Stimulated activated CD4-positive, alpha-beta T cell treated with anti-CD3 and anti-CD28 coated beads, Interleukin-15, amount 100 ng/mL, for 1 hour (primary cell): ENCODE results near the gene ATOH8.

Experiments used
- DNase-seq, 2 donors: peaks; one replicate each; pipeline ENCODE4 v3.0.0-alpha.2; 2020; ENCODE audit warnings: low read depth in 1 of 2, low spot score in 1 of 2

The ATOH8 gene

DNA sequence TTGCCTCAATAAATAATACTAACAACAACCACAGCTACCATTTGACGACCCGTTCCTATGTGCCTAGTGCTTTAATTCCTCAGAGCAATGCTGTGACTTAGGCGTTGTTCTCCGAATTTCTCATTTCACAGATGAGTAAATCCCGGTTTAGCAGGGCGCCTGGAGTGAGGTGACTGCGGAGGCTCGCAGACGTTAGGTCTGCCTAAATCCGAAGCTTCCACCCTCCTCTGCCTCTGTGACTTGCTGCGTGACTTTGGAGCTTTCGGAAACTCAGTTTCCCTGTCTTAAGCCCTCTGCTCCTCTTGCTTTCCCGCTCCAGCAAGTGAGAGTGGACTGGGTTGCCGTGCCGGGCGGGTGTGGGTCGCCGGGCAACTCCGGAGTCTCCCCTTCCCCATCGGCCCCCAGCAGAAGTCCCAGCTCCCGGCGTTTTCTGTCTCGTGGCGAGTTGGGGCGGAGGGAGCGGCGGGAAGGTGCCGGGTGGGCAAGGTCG lies 711 bp upstream of the ATOH8 start:
- no peak for DNase-seq

DNA sequence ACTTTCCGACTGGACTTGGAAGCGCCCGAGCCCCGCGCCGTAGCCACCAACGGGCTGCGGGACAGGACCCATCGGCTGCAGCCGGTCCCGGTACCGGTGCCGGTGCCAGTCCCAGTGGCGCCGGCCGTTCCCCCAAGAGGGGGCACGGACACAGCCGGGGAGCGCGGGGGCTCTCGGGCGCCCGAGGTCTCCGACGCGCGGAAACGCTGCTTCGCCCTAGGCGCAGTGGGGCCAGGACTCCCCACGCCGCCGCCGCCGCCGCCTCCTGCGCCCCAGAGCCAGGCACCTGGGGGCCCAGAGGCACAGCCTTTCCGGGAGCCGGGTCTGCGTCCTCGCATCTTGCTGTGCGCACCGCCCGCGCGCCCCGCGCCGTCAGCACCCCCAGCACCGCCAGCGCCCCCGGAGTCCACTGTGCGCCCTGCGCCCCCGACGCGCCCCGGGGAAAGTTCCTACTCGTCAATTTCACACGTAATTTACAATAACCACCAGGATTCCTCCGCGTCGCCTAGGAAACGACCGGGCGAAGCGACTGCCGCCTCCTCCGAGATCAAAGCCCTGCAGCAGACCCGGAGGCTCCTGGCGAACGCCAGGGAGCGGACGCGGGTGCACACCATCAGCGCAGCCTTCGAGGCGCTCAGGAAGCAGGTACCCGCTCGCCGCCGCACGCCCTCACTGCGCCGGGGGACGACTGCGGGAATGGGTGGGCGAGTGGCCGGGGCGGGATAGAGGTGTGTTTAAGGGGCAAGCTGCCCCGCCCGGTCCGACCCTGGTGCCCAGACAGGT lies 713 bp downstream of the ATOH8 start:
- no peak for DNase-seq

DNA sequence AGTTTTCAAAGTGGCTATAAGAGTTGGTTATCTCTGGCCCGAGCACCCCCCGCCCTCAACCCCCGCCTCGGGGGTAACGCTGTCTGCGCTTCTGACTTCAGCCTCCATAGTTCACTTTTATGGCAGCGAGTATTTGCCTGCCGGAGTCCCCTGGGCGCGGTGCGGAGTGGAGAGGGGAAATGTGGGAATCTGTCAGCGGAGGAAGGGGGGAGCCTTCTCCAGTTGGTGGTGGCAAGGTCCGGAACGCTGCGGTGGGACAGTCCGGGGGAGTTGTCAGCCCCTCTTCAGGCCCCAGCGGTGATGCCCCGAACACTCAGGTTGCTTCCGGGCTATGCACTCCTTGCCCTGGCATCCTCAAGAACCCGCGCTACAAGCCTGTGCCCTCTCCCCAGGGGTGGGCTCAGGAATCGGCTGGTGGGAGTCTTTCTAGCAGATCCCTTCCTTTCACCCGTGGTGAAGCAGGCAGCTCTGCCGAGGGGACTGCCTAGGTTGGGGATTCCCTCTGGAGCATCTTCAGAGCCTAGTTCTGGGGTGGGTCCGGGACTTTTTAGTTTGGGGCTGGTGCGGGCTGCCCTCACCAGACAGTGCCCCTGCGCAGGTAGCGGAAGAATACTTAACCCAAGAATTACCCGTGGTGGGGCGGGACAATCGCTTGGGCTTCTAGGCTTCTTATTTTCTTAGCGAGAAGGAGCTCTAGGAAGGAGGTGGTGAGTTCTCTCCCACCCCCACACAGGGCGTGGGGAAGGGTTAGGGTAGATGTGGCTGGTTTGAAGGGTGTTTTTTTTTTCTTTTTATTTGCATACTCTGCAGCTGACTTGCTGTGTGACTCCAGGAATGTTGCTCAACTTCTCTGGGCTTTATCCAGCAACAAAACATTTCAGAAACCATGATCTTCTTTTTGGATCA lies 1.6 kb downstream of the ATOH8 start:
- DNase-seq = no peak

DNA sequence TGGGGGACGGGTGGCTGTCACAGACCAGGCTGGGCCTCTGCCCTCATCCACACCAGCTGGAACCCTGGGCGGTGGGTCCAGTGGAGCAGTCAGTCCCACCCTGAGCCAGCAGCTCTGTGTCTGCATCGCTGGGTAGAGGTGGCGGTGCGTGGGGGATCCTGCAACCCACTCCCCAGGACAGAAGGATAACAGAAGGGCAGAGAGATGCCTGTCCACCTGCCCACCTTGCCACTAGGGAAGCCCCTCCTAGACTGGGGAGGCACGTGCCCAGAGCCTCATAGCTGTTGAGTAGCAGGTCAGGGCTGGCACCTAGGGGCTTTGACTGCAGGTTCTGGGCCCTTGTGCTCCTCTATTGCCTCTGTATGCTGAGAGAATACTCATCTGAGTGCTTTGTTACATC lies 2.4 kb downstream of the ATOH8 start:
- DNase-seq = no peak

DNA sequence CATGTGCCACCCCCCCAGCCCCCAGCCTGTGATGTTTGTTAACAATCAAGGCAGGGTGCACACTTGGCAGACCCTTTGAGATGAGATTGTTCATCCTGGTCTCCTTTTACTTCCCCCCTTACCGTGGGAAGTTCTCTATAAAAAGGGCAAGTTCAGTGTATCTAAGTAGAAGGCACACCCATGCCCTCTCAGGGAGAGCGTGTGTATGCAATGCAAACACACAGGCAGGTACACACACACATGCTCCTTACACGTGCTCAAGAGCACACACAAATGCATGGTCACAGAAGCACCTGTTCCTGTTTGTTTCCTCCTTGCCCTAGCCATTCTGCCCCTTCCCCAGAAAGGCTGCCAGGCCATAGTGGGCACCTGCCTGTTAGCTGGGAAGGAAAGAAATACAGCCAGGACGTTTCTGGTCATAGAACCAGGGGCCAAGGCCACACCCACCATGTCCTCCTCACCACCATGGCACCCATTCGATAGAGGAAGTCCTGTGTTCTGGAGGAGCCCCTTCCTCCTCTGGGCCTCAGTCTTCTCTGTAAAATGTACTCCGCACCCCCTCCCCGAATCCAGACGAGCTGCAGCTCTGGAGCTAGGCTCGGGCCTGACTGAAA lies 3.1 kb downstream of the ATOH8 start:
- no peak for DNase-seq

DNA sequence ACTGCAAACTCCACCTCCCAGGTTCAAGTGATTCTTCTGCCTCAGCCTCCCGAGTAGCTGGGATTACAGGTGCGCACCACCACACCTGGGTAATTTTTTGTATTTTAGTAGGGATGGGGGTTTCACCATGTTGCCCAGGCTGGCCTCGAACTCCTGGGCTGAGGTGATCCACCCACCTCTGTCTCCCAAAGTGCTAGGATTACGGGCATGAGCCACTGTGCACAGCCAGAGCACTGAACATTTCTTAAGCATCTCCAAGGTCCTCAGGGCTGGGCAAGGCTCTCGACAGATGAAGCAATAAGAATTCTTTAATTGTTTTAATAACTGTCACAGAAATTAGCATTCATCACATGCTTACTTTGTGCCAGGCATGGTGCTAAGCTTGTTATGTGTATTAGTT lies 4.1 kb downstream of the ATOH8 start:
- no peak for DNase-seq

DNA sequence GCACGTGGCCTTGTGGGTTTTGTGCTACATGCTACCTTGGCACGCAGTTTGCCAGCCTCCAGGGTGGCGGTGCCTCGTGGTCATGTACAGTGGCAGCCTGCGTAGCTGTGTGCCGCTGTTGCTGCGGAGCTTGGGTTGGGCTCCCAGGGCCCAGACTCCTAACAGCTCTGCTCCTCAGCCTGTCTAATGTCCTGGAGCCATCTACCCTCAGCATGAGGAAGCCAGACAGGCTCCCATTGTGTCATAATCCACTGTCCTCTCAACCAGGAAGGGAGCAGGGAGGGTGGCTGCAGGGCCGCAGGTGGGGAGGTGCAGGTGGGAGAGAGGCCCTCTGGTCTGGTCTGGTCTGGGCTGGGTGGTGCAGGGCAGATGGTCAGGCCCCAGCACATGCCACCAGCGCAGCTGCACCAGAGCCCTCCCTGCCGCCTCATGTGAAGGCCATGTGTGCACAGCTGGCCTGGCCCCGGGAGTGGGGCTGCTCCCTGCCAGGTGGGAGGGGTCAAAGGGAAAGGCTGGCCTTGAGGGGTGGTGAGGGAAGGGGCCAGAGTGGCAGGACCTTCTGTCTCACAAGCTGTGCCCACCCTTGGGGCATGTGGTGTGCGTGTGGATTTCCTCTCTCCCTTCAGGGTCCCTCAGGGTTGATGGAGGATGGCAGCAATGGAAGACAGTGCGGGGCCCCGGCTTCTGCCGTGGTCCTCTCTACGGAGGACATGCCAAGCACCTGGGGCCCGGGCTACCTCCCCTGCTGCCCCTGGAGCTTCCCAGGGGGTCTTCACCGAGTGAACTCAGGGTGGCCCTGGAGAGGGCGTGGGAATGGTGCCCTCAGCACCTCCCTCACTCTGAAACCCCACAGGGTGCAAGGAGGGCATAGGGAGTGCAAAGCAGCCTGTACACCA lies 4.8 kb downstream of the ATOH8 start:
- no peak for DNase-seq

DNA sequence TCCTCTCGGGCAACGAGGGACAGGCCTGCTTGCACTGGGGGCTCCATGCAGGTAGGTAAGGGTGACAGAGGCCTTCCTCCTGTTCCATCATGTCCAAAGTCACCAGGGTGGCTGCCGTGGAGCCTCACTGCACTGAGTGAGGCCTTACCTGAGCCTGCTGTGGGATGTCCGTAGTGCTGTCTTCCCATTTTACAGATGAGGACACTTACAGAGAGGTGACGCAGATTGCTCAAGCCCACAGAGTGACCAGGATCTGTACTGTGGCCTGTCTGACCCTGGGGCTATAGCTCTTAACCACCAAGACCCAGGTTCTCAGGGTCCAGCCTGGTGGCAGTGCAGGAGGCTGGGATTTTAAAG lies 5.4 kb downstream of the ATOH8 start:
- no peak for DNase-seq

DNA sequence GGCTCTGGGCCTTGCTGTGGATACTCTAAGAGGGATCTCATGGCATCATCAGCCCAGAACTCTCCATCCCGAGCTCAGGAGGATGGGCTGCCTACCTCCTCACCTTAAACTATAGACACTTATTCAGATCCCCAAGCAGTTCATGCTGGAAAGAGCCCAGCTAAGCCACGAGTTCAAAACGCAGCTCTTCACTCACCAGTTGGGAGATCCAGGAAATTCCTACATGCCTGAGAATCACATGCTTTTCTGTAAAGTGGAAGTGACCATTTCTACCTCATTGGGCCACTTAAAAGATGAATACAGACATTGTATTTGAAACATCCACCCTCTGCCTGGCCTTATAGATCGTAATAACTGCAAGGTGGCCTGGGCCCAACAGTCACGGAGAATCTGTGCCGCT lies 6.6 kb downstream of the ATOH8 start:
- DNase-seq = no peak

DNA sequence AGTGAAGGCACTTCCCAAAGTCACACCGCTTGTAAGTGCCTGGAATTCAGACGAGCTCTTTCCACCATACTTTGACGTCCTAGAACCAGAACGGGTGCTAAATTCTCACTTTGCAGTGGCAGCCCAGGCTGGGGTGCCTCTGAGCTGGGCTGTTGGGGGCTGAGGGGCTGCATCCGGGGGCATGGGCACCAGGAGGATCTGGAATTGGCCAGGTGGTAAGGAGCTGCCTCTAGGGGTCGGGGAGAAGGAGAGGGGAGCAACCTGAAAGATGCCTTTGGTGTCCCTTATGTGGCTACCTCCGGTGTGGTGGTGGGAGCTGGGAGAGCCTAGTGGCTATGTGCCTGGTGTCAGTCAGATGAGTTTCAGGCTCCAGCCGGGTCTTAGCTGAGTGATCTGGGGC lies 7.1 kb downstream of the ATOH8 start:
- no peak for DNase-seq

DNA sequence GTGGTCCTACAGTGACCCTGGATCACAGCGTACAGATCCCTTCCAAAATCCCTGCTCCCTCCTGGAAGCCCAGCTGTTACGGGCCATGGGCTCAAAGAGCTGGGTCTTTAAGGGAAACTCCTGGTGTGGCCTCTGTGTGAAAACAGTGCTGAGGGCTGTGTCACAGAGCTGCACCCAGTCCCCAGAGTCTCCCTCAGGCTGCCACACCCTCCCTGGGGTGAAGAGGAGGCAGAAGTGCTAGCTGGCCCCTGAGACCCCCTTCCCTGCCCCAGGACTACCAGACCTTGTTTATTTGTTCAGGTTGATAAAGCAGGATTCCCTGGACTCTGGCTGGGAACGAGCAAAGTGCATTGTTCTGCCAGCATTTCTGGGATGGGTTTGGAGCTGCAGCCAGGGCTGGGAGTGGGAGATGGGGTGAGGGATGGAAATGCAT lies 7.7 kb downstream of the ATOH8 start:
- no peak for DNase-seq

DNA sequence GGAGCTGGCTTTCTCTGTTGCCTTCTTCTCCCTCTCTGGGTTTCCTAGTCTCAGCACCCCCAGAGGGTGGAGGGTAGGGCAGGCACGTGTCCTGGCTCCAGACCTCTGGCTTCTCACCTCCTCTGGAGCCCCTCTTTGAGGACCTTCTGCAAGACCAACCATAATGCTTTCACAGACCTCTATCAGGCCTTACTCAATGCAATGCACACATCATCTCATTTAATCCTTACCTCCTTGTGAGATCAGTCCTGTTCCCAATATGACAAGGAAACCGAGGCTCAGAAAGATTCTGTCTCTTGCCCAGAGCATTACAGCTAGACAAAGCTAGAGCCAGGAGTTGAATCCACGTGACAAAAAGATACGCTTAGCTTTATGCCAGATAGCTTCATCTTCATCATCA lies 8.2 kb downstream of the ATOH8 start:
- DNase-seq = no peak

DNA sequence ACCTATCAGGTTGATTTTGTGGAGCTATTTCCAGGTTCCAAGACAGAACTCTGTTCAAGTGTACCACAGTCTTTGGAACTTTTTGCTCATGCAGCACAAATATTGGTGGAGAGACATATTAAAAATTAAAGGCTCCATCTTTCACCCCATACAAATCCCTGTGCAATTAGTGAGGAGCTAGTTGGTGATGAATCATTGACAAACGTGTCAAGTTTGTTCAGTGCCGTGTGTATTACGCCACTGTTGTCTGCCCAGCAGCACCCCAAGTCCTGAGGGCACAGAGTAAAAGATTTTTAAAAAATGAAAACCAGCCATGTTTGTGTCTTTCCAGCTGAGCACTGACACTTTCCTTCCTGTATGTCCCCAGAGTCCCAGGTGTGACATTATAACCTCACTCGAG lies 9.3 kb downstream of the ATOH8 start:
- no peak for DNase-seq

DNA sequence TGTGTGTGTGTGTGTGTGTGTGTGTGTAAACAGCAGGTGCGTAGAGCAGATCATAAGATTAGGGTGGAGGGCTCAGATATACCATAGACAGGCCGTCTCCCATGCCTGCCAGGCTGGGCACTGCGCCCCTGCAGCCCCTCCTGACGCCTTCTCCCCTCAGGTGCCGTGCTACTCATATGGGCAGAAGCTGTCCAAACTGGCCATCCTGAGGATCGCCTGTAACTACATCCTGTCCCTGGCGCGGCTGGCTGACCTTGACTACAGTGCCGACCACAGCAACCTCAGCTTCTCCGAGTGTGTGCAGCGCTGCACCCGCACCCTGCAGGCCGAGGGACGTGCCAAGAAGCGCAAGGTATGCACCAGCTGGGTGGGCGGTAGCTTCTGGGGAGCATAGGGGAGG lies 10.0 kb downstream of the ATOH8 start:
- DNase-seq = no peak

DNA sequence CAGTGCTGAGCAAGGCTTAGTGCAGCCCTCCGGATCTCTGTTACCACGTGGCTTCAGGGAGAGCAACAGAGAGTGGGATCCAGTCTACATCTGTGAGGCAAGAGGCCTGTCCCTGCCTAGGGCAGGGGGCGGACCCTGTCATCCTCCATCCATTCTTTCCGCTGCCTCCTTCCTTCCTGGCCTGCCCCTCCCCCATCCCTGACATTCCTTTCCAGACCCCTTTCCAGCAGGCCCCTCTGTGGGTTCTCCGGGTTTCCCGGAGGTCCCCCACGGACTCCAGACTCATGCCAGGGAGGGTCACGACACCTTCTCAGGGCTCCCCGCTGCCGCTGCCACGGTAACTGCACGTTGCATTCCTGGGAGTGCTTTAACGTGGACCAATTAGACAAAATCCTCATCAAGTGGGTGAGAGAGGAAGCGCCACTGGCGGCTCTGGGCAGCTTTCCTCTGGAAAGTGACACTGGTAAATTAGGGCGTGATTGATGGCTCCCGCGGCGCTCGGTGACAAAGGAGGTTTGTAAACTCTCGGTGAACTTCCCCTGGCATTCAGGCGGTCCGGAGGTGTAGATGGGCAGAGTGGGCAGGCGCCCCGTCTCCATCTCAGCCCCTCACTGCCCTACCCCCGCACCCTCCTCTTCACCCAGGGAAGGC lies 11.4 kb downstream of the ATOH8 start:
- no peak for DNase-seq

DNA sequence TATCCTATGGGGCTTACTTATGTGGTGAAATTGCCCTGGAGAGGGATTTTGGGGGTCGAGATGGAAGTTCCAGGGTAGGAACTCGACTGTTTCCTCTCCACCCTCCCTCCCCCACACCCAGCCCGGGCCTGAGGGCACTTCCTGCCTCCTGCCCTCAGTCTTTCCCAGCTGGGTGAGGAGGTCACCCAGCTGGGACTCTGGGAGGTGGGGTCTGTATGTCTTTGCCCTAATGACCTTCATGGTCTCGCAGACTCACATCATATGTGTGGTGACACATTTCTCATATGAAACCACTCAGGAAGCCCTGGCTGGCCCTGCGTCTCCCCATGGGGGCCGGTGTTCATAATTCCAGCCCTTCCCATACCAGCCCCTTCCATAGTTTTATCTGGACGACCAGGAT lies 12.4 kb downstream of the ATOH8 start:
- DNase-seq = no peak

DNA sequence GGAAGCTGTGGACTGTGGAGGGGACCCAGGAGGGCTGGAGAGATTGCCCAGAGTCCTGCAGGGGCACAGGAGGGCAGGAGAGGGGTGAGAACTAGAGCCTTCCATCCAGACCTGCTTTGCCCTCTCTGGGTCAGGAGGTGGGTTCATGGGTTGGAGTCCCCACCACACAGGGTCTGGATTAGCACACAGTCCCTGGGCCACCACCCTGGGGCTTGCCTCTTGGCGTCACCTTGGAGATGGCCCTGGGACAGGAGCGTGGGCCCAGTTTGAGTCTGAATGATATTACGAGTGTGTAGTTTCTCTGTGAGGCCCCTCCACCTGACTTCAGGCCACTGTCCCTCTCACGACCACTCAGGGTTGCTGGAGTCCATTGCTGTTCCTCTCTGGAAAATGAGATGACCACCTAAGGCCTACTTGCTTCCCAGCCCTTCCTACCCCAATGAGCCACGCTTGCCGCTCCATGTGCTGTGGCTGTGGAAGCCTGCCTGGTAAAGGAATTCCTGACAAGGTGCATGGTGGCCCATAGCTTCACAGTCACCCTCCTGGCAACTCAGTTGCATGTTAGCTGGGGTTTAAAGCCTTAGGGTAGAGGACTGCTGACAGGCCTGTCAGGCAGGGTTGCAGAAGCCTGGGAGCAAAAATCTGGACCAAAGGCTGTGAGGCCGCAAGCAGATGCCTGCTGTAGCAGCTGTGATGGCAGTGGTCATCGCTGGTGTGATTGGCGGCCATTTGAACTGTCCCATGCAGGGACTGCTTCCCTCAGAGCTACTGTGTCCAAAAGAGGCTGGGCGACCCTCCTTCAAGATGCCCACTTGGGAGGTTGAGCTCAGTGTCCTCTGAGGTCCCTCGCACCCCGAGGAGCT lies 14.2 kb downstream of the ATOH8 start:
- DNase-seq = no peak

DNA sequence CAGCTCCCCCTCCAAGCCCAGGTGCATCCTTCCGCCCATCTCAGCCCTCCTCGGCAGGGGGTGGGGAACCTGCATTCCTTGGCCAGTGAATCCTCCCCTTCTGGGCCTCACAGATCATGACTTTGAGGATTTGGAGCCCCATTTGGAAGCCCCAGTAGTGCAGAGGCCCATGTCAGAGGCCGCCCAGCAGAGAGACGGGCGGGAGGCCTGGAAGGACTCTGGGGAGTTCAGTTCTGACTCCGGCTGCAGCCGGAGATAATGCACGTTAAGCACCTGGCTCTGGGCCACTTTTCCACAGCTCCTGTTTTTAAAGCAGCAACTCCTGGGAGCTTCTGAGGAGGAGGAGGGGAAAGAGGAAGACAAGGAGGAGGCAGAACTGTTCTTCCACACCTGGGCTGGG lies 14.9 kb downstream of the ATOH8 start:
- no peak for DNase-seq

DNA sequence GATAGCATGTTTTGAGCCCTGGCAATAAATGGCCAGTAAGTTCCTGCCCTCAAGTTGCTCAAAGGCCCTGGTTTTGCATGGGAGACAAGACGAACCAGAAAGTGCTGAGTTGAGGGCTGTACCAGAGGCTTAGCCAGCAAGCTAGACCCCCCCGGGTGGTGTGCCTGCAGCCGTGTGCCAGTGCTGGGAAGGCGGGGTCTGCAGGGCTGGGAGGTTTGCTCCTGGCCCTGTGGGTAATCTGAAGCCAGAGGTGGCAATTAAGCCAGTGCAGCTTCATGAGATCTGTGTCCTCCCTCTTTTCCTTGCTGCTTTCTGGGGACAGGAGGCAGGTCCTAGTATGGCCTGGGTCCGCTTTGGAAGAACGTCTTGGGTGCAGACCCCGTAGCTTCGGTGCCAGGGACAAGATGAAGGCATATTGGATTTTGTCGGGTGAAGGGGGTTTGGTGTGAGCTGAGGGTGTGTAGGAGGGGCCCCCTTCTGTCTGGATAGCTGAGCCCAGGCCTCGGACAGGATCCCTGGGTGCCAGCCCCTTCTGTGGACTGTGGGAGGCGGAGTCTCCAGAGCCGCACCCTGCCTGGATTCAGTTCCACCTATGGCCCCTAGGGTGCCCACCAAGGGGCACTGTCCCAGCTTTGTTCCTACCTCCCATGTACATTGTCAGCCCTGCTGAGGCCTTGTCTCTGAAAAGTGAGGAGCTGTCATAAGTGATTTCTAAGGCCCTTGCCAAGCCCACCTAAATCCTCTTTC lies 15.6 kb downstream of the ATOH8 start:
- DNase-seq = no peak
